Skeletal muscle cell (primary cell): ENCODE data around the gene LRRC8E.
"Not testable (repeated sequence)": the region's sequence is repeated elsewhere in the genome, so short reads cannot be mapped to it uniquely, and the experiment has no call there.

Source experiments
- DNase-seq: peaks from one replicate; pipeline ENCODE4 v3.0.0-alpha.2; 2010; ENCODE audit warnings: low read depth
- H3K4me3 ChIP-seq: 2 replicates; pipeline ENCODE4 v1.5.1; 2011; ENCODE audit warnings: low read depth, mild to moderate bottlenecking, control low read depth, low read length, moderate library complexity

Gene LRRC8E

DNA sequence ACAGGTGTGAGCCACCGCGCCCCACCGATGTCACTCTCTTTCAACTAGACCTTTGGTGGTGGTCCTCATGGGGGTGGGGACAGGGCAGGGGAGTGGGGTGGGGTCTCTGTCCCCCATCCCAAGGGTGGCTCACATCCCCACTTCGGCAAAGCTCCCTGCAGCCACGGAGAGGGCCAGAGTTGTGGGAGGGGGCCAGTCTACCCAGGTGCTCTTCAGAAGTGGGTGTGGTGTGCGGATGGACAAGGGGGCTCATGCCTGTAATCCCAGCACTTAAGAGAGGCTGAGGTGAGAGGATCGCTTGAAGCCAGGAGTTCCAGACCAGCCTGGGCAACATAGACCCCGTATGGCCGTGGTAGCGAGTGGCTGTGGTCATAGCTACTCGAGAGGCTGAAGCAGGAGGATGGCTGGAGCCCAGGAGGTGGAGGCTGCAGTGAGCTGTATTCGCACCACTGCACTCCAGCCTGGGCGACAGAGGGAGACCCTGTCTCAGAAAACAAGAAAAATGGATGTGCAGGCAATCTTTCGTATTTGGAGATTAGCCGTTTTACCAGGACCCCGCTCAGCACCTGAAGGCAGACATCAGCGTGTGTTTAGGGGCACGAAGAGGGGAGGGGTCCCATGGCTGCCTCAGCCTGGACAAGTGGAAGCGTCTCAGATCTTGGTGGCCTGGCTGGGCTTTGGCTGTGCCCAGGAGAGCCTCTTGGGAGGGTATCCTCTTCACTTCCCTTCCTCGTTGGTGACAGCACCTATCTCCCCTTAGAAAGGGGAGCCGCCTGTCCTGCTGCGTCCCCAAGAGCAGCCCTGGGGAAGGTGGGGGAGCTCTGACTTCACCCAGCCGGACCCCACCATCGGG, 27.2 kb downstream of the LRRC8E start:
- H3K4me3 ChIP-seq, result peak overlapping the region; percentile 51
- no peak for DNase-seq

DNA sequence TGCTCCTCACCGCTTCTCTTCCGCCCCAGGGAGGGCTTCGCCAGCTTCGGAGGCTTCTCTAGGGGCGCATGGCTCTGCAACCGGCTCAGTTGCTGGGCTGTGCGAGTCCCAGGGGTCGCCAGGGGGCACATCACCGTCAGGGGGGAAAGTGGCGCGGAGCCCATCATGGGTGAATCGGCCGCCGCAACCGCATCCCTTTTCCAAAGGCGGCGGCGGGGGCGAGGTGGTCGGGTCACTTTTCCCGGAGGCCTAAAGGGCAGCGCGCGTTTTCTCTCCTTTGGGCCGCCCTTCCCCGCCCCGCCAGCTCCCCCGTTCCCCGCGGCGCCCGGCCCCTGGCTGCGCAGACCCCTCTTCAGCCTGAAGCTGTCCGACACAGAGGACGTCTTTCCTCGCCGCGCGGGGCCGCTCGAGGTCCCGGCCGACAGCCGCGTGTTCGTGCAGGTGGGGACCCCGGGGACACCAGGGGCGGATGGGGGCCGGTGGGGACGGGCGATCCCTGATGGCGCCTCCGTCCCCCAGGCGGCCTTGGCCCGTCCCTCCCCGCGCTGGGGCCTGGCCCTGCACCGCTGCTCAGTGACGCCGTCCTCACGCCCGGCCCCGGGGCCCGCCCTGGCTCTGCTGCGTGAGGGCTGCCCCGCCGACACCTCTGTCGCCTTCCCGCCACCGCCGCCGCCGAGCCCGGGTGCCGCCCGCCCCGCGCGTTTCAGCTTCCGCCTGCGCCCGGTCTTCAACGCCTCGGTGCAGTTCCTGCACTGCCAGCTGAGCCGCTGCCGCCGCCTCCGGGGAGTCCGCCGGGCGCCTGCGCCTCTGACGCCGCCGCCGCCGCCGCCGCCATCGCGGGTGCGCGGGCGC, 28.0 kb downstream of the LRRC8E start:
- peak overlapping the region; percentile 51 for H3K4me3 ChIP-seq
- no peak for DNase-seq

DNA sequence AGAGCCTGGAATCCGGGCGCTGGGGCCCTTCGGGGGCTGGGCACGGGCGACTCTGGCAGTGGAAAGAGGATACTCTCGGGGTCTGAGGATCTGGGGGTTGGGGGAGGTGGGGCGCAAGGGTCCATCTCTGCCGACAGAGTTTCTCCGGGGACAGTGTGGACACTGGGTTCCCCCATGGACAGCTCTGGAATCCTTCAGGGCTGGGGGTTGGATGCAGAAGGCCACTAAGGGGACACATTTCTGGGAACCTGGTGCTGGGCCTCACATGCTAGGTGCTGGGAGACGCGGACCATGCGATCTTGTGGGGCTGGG, 28.6 kb downstream of the LRRC8E start:
- peak overlapping the region; percentile 51 for H3K4me3 ChIP-seq
- DNase-seq, result no peak

DNA sequence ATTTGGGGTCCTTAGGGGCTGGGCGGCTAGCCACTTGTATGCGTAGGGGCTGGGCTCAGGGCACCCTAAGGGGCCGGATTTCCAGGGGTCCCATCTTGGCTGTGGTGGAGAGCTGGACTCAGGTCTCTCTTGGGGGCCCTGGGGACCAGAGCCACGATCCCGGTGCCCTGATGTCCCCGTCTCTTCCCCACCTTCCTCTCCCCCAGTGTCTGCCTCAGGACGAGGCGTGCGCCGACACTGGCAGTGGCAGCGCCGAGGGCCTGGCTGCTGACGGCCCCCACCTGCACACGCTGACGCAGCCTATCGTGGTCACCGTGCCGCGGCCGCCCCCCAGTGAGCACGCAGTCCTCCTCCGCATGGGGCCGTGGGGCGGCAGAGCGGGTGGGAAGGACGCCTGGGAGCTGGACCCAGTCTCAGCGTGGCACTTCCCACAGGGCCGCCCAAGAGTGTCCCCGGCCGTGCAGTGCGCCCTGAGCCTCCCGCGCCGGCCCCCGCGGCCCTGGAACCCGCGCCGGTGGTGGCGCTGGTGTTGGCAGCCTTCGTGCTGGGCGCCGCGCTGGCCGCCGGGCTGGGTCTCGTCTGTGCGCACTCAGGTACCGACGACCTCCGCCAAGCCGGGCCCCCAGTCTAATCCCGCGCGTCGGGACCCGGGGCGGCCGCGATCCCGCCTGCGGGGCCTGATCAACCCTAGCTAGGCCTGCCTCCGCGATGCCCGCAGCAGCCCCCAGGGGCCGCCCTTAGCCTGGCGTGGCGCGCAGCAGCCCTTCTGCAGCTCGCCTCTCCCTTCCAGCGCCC, 29.2 kb downstream of the LRRC8E start:
- no peak for DNase-seq
- peak overlapping the region; percentile 51 for H3K4me3 ChIP-seq

DNA sequence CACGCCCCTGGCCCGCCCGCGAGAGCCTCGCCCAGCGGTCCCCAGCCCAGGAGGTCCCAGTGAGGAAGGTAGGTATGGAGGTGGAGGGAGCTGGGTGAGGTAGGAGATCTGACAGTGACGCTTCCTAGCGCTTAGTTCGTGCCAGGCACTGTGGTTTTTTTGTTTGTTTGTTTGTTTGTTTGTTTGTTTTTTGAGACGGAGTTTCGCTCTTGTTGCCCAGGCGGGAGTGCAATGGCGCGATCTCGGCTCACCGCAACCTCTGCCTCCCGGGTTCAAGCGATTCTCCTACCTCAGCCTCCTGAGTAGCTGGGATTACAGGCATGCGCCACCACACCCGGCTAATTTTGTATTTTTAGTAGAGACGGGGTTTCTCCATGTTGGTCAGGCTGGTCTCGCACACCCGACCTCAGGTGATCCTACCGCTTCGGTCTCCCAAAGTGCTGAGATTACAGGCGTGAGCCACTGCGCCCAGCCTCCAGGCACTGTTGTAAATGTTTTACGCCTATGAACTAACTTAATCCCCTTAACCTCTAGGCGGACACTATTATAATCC, 29.8 kb downstream of the LRRC8E start:
- DNase-seq, result not testable (repeated sequence)
- H3K4me3 ChIP-seq, result peak overlapping the region; percentile 51

DNA sequence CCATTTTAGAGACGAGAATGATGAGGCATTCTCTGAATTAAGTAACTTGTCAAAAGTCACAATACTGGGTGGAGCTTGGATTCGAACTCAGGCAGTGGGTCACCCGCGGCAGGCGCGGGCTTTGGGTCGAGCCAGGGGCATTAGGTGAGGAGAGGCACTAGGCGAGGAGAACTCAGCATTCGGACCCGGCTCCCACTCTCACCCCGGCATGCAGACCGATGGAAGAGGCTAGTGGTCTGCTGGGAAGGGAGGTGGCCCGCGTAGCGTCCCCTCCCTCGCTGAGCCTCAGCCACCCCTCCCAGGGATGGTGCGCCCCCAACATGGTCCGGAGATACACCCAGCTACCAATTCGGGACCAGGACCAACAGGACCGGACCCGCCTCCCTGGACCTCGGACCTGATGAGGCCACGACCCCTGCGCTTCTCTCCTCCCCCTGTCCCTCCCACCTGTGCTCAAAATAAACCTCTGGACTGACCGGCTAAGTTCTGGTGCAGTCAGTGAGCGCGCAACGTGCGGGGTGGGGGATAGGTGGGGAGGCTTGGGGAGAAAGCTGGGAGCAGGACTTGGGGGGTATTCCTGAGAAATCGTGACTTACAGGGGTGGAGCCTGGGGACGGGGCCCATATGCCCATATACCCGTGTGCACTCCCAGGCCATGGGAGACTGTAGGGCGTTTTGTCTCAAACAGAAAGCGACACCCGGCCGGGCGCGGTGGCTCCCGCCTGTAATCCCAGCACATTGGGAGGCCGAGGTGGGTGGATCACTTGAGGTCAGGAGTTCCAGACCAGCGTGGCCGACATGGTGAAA, 30.5 kb downstream of the LRRC8E start:
- no peak for DNase-seq
- no peak overlapping the region for H3K4me3 ChIP-seq

DNA sequence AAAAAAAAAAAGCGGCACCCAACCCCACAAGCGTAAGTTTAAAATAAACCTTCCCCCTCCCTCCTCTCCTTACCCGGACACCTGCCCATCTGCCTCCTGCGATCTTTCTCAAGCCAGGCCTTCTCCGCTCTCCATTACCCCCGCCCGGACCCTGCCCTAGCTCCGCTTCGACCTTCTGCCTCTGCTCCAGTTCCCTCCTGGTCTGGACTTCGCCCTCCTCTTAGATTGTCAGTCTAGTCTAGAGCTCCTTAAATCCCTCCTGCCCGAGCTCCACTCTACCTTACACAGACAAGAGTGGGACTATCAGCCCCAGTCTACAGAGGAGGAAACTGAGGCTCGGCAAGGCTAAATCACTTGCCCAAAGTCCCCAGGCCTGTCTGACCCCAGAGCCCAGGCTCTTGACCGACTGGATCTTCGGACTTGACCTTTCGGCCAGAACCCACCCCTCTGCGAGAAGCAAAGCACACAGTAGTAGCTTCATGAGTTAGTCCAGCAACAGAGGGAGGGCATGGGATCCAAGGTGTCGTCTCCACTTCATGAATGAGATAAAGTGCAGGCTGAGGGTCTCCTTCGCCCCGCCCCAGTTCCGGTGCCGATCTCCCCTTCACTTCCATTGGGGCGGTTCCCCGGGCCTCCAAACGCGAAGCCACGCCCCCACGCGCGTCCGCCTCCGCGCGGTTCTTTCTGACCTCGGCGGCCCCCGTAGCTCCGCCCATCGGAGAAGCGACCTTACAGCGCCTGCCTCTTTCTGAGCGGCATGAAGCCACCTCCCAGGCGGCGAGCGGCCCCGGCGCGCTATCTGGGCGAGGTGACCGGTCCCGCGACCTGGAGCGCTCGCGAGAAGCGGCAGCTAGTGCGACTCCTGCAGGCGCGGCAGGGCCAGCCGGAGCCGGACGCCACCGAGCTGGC, 31.6 kb downstream of the LRRC8E start, which contains the start of gene SNAPC2:
SNAPC2 (plus strand) TSS at position 729 of the 909 bp plus-strand sequence; CDS start at position 758, 29 bp downstream.
- H3K4me3 ChIP-seq, result peak within 1 kb of the TSS; percentile 74
- peak; percentile 76 for DNase-seq

DNA sequence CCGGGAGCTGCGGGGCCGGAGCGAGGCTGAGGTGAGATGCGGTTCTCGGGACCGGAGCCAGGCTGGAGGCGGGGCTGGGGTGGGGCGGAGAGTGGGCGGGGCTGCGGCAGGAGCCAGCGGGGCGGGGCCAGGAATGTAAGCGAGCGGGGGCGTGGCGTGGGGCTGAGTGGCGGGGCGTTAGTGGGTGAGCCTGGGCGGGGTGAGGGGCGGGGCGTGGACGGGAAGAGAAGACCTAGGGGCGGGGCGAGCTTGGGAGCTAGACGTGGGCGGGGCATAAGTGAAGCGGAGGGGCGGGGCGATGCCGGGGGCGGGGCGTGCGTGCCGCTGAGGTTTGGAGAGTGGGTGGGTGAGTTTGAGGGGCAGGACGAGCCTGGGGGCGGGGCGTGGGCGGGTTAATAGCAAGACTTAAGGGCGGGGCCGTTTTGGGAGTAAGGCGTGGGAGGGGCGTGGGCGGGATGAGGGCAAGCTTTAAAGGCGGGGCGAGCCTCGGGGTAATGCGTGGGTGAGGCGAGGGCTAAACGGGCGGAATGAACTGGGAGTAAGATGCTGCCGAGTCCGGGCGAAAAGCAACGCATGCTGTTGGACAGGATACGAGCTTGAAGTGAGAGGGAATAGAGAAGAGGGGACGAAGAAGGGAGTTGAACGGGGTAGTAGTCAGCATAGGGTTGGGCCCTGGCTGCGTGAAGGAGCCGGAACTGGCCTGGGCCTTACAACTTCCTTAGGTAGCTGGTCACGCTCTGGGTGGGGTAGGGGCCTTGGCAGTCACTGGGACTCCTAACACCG, 32.4 kb downstream of the LRRC8E start:
- peak overlapping the region; percentile 74 for H3K4me3 ChIP-seq
- DNase-seq, result peak; percentile 85

DNA sequence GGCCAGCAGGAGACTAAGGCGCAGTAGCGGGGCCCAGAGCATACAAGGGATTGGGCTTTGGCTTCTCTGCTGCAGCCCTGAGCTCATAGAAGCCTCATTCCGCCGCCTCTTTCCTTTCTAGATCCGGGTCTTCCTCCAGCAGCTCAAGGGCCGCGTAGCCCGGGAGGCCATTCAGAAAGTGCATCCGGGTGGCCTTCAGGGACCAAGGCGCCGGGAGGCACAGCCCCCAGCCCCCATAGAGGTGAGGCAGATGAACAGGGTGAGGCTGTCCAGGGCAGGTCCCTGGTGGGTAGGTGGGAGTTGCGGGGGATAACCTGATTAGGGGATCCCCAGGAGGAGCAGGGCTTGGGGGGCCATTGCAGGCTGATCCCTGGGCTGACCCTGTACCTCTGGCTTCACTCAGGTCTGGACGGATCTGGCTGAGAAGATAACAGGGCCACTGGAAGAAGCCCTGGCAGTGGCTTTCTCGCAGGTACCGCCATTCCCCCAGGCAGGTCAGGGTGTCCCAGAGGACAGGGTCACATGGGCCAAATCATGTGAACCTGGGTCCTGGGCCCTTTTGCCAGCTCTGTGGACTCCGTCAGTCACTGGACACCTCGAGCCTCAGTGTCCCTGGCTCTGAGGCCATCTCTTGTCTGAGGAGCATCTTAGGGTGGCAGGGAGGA, 33.1 kb downstream of the LRRC8E start:
- no peak for DNase-seq
- H3K4me3 ChIP-seq, result peak overlapping the region; percentile 55

DNA sequence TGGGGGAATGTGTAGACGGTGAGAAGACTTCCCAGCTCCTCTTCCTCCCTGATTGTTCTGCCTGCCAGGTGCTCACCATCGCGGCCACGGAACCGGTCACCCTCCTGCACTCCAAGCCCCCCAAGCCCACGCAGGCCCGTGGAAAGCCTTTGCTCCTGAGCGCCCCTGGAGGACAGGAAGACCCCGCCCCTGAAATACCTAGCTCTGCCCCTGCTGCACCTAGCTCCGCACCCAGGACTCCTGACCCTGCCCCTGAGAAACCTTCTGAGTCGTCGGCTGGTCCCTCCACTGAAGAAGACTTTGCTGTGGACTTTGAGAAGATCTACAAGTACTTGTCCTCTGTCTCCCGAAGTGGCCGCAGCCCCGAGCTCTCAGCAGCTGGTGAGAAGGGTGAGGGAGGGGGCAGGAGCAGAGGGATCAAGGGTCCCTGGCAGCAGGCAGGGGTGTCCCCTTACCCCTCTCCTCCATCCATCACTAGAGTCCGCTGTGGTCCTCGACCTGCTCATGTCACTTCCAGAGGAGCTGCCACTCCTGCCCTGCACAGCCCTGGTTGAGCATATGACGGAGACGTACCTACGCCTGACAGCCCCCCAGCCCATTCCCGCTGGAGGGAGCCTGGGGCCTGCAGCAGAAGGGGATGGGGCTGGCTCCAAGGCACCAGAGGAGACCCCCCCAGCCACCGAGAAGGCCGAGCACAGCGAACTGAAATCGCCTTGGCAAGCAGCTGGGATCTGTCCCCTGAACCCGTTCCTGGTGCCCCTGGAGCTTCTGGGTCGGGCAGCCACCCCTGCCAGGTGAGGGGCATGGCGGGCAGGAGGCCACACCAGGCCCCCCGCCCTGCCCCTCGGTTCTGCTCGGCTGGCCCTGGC, 33.9 kb downstream of the LRRC8E start:
- no peak for DNase-seq
- H3K4me3 ChIP-seq, result peak overlapping the region; percentile 55

DNA sequence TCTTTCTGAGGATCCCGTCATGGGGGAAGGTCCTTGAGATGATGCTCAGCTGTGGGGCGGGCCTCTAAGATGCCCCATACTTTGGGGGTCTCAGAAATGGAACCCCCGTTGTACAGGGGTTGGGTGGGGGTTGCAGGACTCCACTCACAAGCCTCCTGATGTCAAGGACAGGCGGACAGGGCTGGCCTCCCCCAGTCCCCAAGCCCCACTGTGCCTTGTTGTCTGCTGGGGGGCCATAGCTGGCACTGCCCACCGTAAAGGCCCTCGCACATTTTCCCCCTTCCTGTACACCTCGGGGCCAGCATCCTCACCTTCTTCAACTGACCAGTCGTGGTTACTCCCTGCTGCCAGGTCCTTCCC, 34.5 kb downstream of the LRRC8E start:
- no peak overlapping the region for H3K4me3 ChIP-seq

DNA sequence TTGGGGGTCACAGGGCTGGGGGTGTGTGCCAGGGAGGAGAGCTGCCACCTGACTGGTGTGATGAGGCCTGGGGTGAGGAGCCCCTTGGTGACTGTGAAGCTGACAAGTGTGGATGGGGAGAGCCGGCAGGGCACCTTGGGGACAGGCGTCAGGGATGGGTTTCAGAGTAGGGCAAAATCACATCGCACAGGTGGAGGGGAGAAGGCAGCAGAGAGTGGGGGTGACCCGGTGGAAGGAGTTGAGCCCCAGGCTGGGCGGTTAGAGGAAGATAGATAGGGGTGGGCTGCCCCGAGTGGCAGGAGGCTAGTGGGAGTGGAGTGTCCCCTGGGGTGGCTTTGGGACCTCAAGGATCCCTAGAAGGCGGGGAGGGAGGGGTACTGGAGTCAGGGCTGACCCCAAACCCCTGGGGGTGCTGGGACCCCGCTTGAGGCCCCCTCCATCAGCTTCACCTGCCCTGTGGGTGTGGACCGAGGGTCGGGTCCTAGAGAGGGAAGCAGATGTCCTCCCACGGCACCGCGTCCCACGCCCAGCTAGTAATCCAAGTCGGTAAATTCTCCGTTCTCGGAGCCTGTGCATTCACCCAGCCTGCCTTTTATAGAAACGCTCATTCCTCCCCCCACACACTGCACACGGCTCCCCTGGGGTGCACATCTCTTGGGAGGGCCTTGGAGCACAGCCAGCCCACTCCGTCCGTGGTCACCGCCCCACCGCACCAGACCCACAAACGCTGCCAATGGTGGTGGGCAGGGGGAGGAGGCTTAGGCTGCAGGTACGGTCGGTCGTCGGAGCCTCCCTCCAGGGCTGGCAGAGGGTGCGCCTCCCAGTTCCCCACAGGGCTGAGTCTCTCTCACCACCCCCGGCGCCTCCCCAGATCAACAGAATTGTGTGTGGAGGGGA, 35.2 kb downstream of the LRRC8E start:
- H3K4me3 ChIP-seq, result no peak overlapping the region
- no peak for DNase-seq

More for the DNA sequence above, 34.5 kb downstream of the LRRC8E start:
- DNase-seq, result no peak

DNA sequence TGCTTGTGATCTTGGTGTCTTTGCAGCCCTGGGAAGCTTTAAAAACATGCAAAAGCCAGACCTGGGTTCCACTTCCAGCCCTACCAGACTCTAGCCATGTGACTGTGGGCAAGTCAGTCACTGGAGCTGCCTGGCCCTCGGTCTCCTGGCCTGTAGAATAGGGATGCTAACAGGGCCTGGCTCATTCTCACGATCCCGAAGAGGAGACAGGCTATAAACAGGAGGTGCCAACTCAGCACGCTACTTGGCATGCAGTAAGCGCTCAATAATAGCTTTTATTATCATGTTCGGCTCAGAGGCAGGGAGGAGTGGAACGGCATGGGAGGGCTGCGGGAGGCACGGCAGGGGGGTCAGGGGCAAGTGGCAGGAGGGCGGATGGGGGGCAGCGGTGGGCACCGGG, 35.9 kb downstream of the LRRC8E start:
- no peak for DNase-seq
- H3K4me3 ChIP-seq, result no peak overlapping the region

DNA sequence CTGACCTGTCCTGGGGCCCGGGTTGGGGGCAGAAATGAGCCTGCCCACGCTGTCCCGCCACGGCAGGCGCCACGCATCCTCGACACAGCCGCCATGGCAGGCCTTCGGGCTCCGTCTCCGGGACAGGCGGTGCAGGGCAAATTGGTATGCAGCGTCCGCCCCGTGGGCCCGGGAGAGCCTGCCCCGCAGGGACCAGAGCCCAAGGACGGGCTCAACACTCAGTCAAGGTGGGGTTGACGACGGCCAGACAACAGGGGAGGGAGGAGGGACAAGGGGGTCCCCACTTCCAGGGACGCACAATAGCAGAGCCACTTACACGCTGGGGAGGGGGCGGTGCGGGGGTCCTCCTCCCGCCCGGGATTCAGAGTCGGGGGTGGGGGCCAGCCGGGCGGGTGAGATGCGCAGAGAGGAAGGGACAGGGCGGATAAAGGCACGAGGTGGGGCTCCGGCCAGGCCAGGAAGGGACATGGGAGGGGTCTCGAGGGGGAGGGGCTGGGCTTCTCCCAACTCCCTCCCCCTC, 36.4 kb downstream of the LRRC8E start:
- no peak for DNase-seq
- H3K4me3 ChIP-seq, result peak overlapping the region; percentile 48
